HG03139 (cell line): ENCODE results near the gene LETM1.

Experiments used
- ATAC-seq: cut with Tn5 transposase; IDR thresholded peaks from one replicate; pipeline ENCODE4 v1.9.1; 2021; ENCODE audit not compliant: unreplicated experiment

LETM1 gene

DNA sequence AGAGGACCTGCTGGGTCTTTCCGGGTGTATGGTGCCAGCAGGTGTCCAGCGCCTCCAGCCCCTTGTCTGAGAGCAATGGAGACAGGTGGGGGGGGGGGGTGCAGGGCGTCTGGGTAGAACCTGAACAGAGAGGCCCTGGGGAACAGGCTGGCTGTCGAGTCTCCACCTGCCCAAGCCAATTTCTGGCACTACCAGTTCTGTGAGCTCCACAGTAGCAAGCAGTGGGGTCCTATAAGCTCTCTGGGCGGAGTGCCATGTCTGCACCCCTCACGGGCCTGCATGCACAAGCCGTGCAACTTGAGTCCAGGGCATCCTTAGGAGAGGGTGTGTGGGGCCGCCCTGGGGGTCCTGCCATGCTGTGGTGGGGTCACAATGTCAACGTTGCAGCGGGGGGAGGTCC, 72.9 kb downstream of the LETM1 start:
- no peak for ATAC-seq

GRCh38 chr4:1780435-1780834, 75.5 kb downstream of the LETM1 start:
- no peak for ATAC-seq

DNA sequence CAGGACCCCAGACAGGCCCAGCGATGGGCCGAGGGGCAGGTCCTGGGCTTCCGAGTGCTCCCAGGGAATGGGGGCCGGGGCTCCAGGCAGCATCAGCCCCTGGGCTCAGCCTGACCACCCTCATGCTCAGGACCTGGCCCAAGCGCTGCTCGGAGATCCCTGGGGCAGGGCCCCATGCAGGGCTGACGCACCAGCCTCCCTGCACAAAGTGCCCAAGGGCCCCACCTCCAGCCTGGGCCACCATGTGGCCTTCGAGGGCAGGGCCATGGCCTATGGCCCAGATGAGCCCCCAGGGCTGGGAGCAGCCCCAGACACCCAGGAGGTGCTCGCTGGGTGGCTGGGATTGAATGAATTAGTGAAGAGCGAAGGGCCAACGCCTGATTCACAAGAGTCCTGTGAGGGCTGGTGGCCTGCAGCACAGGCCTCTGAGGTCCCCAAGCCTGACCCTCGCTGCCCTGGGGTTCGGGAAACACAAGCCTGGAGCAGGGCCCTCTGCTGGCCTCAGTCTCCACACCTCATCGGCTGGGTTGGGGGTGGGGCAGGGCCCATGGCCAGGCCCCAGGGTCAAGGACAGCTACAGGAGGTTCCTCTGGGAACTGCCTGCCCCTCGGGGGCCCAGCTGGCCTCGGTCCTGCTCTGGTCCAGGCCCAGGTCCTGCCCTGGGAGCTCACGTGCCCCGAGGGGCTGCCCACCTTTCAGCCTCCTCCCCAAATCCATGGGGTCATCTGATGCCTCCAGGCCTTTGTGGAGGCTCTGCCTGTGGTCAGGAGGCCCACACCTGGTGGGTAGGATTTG, 76.2 kb downstream of the LETM1 start:
- ATAC-seq = no peak

- ATAC-seq = no peak
Observed at GRCh38 chr4:1778642-1779392, 77.1 kb downstream of the LETM1 start.

DNA sequence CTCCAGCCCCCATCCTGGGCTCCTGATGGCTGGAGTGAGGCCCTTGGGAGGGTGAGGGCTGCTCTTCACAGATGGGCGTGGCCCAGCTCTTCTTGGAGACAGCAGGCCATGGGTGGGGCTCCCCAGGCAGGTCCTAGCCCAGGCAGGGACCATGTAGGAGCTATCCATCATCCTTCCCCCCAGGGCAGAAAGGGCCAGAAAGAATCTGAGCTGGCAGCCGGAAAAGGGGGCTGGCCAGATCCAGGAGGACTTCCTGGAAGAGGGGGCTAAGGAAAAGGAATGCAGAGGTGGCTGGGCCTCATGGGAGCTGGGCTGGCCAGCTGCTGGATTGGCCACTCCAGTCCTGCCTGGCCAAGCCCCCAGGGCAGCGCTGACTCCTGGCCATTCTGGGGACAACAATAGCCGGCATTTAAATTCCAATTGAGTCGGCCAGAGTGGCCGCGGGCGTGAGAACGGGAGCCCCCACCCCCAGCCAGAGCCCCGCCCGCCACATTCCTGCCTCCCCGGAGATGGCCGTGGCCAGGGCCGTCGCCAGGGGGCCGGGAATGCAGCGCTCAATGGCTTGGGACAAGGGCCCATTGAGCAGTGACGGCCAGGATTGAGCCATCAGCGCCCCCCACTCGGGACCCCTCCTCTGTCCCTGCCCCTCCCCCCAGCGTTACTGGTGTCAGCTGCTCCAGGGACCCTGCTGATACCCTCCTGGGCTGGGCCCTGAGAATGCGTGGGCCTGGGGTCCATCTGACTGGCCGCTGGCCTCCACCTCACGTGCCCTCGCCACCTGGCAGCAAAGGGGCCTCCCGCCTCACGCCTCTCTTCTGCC, 77.9 kb downstream of the LETM1 start:
- ATAC-seq = no peak

- ATAC-seq = no peak
Observed at GRCh38 chr4:1776521-1777161, 79.3 kb downstream of the LETM1 start.

DNA sequence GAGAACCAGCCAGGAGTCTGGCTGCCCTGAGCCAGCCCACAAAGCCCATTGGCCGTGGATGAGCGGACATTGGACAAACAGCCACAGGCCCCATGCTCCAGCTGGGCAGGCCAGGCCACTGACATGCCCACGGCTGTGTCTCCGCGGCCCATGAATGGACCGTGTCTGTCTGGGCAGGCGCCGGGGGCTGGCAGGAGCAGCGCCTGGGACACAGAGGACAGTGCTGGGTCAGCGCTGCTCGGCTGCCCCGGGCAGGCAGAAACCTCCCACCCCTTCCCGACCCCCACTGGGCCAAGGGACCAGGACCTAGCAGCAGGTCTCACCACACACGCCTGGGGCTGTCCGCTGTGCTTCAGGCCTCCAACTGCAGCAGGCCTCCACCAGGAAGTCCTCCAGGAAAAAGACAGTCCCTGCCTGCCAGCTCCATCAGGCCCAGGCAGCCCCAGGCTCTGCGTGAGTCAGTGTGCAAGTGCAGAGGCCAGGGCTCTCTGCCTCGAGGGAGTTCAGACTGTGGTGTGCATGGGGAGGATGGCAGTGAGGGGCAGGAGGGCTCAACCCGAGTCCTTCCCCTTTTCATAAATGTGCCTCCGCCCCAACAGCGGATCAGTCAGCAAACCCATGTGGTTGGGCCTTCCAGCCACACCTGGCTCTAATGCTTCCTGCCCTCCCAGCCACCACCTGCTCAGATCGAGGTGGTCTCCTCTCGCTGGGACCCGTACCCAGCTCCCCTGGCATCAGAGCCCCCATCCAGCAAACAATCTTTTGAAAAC, 80.0 kb downstream of the LETM1 start:
- ATAC-seq = no peak

DNA sequence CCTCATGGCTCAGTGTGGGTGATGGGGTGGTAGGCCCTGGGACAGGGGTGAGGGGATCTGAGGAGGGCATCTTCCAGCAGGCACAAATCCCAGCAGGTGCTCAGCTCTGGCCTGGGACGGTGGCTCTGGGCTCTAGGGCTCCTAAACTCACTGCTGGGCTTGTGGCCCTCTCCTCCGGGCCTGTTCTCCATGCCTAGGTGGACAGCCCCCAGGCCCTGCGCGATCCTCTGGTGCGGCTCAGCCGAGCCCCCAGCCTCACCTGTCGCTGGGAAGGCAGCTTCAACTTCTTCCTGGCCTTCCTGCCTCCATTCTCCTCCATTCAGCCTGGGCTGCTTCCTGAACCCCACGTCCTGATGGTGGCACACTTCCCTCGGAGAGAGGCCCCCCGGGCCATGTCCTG, 82.2 kb downstream of the LETM1 start:
- no peak for ATAC-seq

DNA sequence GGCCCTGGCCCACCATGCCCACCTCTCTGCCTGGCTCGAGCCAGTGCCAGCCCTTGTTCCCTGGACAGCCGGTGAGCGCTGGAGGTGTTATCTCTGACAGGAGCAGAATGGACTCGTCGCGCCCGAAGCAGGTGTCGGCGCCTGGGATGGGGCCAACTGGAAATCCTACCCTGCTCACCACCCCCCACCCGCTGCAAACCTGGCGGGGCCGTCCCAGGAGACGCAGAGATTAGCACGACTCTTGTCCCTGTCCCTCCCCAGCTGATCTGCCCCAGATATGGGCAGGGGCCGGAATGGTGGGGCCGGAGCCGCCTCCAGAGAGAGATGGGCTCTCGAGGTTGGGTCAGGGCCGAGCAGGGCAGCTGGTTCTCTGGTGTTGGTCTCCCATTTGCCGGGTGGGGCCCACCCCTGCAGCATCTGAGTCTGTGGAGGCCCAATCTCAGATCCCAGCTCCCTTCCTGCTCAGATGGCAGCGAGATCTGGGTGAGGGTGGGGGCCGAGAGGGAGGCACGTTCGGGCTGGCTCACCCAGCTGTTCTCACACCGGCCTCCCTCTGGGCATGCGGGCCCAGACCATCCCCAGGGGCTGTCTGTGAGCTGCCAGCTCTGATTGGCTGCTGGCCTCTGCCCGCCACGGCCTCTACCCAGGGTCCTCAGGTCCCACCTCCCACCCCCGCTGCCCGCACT, 83.0 kb downstream of the LETM1 start:
- no peak for ATAC-seq

GRCh38 chr4:1771555-1772305, 84.2 kb downstream of the LETM1 start:
- no peak for ATAC-seq

DNA sequence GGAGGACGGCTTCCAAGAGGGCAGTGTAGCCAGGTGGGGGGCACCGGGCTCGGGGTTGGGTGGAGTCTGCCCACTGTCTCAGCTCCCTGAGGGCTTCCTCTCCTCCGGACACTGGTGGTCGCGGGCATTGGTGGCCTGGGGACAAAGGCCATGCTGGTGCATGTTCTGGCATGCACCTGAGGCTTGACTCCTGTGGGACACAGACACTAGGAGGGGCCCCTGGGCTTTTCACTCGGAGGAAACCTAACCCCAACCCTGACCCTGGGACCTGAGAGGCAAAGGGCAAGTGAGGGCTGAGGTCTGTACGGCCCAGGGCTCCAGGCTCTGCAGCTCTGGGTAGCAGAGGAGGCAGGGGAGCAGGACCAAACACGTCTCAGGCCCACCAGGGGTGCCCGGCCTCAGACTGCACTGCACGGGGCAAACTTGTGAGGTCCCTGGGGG, 85.1 kb downstream of the LETM1 start:
- ATAC-seq = no peak

DNA sequence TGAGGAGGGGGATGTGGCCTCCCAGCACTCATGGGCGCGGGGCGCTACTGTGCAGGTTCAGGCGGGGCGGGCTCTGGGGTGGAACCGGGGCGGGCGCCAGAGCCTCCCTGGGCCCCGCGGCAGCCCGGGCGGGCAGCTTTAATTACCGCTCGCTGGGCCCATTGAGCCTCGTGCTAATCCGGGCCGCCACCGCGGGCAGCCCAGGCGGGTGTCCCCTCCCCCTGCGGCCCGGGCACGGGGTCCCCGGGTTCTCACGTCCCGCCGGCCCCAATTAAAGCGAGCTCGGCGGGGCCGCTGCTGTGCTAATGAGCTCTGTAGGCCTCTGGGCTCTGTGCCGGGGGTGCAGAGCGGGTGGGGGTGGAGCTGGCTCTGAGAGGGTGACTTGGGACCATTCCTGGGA, 85.7 kb downstream of the LETM1 start:
- no peak for ATAC-seq

DNA sequence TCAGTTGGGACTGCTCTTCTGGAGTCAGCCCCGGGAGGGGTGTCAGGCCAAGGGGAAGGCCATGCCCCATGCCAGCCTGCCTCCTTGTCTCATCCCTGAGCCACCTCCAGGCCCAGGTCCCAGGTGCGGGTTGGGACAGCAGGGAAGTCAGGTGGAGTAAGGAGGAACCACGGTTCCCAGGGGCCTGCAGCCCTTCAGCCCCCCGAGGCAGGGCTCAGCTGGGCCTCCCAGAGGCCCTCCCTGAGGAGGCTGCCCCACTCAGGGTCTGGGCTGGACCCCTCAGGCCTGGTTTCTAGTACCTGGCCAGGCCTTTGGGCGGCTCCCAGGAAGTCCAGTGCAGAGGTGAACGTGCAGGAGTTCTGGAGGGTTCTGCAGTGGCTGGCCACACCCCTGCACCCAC, 86.3 kb downstream of the LETM1 start:
- ATAC-seq = no peak

GRCh38 chr4:1768367-1769034, 87.5 kb downstream of the LETM1 start:
- ATAC-seq = no peak

- no peak for ATAC-seq
Observed at GRCh38 chr4:1767770-1768366, 88.1 kb downstream of the LETM1 start.

GRCh38 chr4:1767061-1767769, 88.7 kb downstream of the LETM1 start:
- ATAC-seq = no peak
